HTERT RPE-1 (cell line): Measurements from ENCODE around the gene C1QTNF12.

Source experiments
- in situ Hi-C: fragments of 300-500 bp; cut with MboI; formaldehyde crosslinking; loops from 4 replicates; pipeline ENCODE4 v1.14.3; 2020; ENCODE audit warnings: low sequenced_read_pairs

The C1QTNF12 gene

GRCh38 chr1:1281533-1282321 lies 35.2 kb upstream of the C1QTNF12 start:
- in situ Hi-C loops, result no loop called here

- in situ Hi-C loops, result no loop called here
These were observed 34.4 kb upstream of the C1QTNF12 start for GRCh38 chr1:1280782-1281481.

- in situ Hi-C loops, result no loop called here
These were observed 32.5 kb upstream of the C1QTNF12 start for GRCh38 chr1:1279028-1279427.

- in situ Hi-C loops, result no loop called here
These were observed 32.1 kb upstream of the C1QTNF12 start for GRCh38 chr1:1278620-1279019.

GRCh38 chr1:1275836-1276235 lies 29.3 kb upstream of the C1QTNF12 start:
- in situ Hi-C loops, result no loop called here

GRCh38 chr1:1274931-1275431 lies 28.5 kb upstream of the C1QTNF12 start:
- in situ Hi-C loops, result no loop called here

- in situ Hi-C loops, result no loop called here
These were observed 27.9 kb upstream of the C1QTNF12 start for GRCh38 chr1:1274299-1274930.

- in situ Hi-C loops, result no loop called here
These were observed 27.2 kb upstream of the C1QTNF12 start, which contains the start of gene UBE2J2 for GRCh38 chr1:1273512-1274298. TSS of gene UBE2J2 (minus strand) at chr1:1273854. CDS start at chr1:1267992, 5,862 bp downstream.

GRCh38 chr1:1273209-1273511 lies 26.6 kb upstream of the C1QTNF12 start:
- in situ Hi-C loops, result no loop called here

- in situ Hi-C loops, result no loop called here
These were observed 26.1 kb upstream of the C1QTNF12 start for GRCh38 chr1:1272341-1273208.

- in situ Hi-C loops, result no loop called here
These were observed 24.3 kb upstream of the C1QTNF12 start for GRCh38 chr1:1270813-1271212.

GRCh38 chr1:1268284-1268682 lies 21.8 kb upstream of the C1QTNF12 start:
- in situ Hi-C loops, result no loop called here

GRCh38 chr1:1267488-1268283 lies 21.2 kb upstream of the C1QTNF12 start:
- in situ Hi-C loops, result no loop called here

- in situ Hi-C loops, result no loop called here
These were observed 18.3 kb upstream of the C1QTNF12 start for GRCh38 chr1:1264868-1265272.

- in situ Hi-C loops, result no loop called here
These were observed 17.5 kb upstream of the C1QTNF12 start for GRCh38 chr1:1264026-1264425.

GRCh38 chr1:1262758-1263157 lies 16.2 kb upstream of the C1QTNF12 start:
- in situ Hi-C loops, result no loop called here

GRCh38 chr1:1262071-1262470 lies 15.5 kb upstream of the C1QTNF12 start:
- in situ Hi-C loops, result no loop called here

GRCh38 chr1:1260843-1261560 lies 14.5 kb upstream of the C1QTNF12 start:
- in situ Hi-C loops, result no loop called here
